Esophagus squamous epithelium (tissue), 5 donors: ENCODE data around the gene PARD3B. TPM values are rescaled to one million over a fixed set of nuclear protein-coding genes. Genes with fewer than 3 reads are reported as not detected.

Source experiments
- DNase-seq: peaks from one replicate; lab custom pipeline; 2025; lab: John Stamatoyannopoulos, UW
- H3K27ac ChIP-seq, 4 donors: fragments of 200-600 bp; sonication (generic); one replicate each; pipeline ENCODE4 v1.5.1; 2016 to 2019; ENCODE audit warnings: mild to moderate bottlenecking in 1 of 4
- H3K27me3 ChIP-seq, 4 donors: fragments of 200-600 bp; sonication (generic); 1 replicate in 3 of 4; 2 replicates in 1 of 4; pipeline versions ENCODE4 v1.5.1 to v1.6.0; 2017 to 2021; ENCODE audit warnings: antibody characterized with exemption in 1 of 4
- H3K36me3 ChIP-seq, 3 donors: fragments of 200-600 bp; sonication (generic); one replicate each; pipeline ENCODE4 v1.5.1; 2016 to 2019
- H3K4me1 ChIP-seq, 3 donors: fragments of 200-600 bp; sonication (generic); one replicate each; pipeline ENCODE4 v1.5.1; 2017 to 2019
- H3K4me3 ChIP-seq, 4 donors: fragments of 200-600 bp; sonication (generic); 1 replicate in 3 of 4; 2 replicates in 1 of 4; pipeline ENCODE4 v1.5.1; 2016 to 2019; ENCODE audit warnings: mild to moderate bottlenecking in 2 of 4, moderate library complexity in 1 of 4
- H3K9me3 ChIP-seq, 3 donors: fragments of 200-600 bp; sonication (generic); one replicate each; pipeline ENCODE4 v1.5.1; 2016 to 2019
- POLR2A ChIP-seq, 4 donors: fragments of 450-650 bp; IDR thresholded peaks; one replicate each; pipeline ENCODE4 v1.6.1; 2017; ENCODE audit warnings: antibody characterized with exemption in 4 of 4, mild to moderate bottlenecking in 4 of 4, moderate library complexity in 3 of 4
- WGBS, 2 donors: methylation state at CpG; one replicate each; pipeline ENCODE4 v1.1.5; 2018; 5-methylcytosine and 5-hydroxymethylcytosine counted together
- intact Hi-C: fragments of 100-400 bp; cut with DNase I; formaldehyde crosslinking; loops from one replicate; pipeline ENCODE4 v1.15.0; 2022
- total RNA-seq, 4 donors: library from RNA; depleted of rRNA; stranded (reverse); fragments of >200 nt; gene quantifications; one replicate each; pipeline ENCODE4 v1.1.0, GENCODE V29; 2016
- TF ChIP-seq, protein P1 (sequence below), 6 experiments: fragments of 450-650 bp in 4 of 6; fragments of 200-600 bp in 2 of 6; sonication (generic) in 2 of 6; IDR thresholded peaks; one replicate each; pipeline ENCODE4 v1.5.1; 2016 to 2019; ENCODE audit warnings: antibody characterized with exemption in 6 of 6, mild to moderate bottlenecking in 4 of 6, moderate library complexity in 4 of 6
- donor health status: DM: yes; HTN: yes; CAD: no.

Gene PARD3B
- total RNA-seq, 4 donors from 2014 or later: 2.4 to 15.8 (median 4.3) TPM

DNA sequence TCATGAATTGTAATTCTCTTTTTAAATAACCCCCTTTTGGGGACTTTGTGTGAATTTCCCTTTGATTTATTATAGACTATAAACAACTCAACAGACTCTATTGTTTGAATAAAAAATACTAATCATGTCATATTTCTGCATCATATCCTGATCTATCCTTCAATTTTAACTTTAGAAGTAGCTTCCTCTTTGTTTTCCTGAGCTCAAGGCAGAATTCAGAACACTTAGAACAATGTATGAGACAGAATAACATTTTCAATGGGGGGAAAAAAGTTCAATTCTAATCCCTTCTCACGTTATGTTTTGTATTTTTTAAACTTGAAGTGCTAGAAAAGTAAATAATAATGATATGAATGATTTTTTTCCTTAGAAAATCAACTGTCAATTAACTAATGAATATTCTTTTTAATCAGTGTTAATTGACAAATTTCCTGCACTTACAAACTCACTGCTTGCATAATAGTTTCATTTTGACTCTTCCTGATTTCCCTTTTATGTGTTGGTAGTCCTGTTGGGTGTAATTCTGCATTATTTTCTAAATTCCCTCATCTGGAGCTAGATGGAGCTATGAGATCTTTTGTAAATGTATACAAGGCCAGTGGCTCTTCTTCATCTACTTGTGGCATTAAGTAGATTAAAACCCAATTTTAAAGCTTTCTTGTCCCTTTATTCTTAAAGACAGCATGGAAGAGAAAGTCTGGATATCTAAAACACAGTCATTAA, 326.1 kb downstream of the PARD3B start:
- no peak for DNase-seq
- no peaks in the 10 kb centered on the region for H3K36me3 ChIP-seq
- H3K4me1 ChIP-seq: peaks cover 0 to 25% (median 19%) of the 10 kb centered on the region in 3 donors
- no peaks in the 10 kb centered on the region for H3K9me3 ChIP-seq
- no peak overlapping the region for H3K4me3 ChIP-seq
- WGBS, 2 donors: 56 to 58% methylated on average over 1 of the region's 1 CpG
- no peak for TF ChIP-seq POLR2A (IDR thresholded peaks at IDR 0.05)
- TF ChIP-seq, protein P1, sequence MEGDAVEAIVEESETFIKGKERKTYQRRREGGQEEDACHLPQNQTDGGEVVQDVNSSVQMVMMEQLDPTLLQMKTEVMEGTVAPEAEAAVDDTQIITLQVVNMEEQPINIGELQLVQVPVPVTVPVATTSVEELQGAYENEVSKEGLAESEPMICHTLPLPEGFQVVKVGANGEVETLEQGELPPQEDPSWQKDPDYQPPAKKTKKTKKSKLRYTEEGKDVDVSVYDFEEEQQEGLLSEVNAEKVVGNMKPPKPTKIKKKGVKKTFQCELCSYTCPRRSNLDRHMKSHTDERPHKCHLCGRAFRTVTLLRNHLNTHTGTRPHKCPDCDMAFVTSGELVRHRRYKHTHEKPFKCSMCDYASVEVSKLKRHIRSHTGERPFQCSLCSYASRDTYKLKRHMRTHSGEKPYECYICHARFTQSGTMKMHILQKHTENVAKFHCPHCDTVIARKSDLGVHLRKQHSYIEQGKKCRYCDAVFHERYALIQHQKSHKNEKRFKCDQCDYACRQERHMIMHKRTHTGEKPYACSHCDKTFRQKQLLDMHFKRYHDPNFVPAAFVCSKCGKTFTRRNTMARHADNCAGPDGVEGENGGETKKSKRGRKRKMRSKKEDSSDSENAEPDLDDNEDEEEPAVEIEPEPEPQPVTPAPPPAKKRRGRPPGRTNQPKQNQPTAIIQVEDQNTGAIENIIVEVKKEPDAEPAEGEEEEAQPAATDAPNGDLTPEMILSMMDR (IDR thresholded peaks at IDR 0.05): peak in 5 of 6 experiments; percentile 6 to 48 (median 29)
- H3K27me3 ChIP-seq: no peaks in the 10 kb centered on the region
- H3K27ac ChIP-seq: no peak overlapping the region
- intact Hi-C loops: loop anchor here (10.0 kb wide), 1 partner anchor 803 kb away; no protein-coding TSS in a partner anchor

DNA sequence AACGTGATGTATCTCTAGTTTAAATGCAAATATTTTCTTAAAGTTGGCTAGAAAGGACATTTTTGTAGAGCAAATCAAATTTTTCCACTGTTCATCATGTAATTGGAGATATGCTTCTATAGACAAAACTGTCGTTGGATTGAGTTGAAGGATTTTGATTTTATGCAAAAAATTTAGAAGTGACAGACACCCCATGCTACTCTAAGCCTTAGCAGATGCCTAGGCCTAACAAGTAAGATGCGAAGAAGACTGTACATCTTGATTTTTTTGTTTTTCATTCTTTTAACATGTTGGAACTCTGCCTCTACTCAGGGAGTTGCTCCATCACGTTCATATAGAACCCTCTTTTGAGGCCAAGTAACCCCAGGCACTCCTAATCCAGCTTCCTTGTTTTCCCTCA, 331.0 kb downstream of the PARD3B start:
- DNase-seq: no peak
- 70 to 73% methylated on average over 4 of the region's 4 CpGs for WGBS, 2 donors
- Histone ChIP-seq H3K4me1 (peaks cover 0 to 4% (median 3%) of the 10 kb centered on the region in 3 donors), H3K4me3 (no peak overlapping the region), H3K27ac (no peak overlapping the region), H3K9me3 (no peaks in the 10 kb centered on the region), H3K27me3 (no peaks in the 10 kb centered on the region), H3K36me3 (no peaks in the 10 kb centered on the region)
- intact Hi-C loops: loop anchor here (10.0 kb wide), 1 partner anchor 798 kb away; no protein-coding TSS in a partner anchor
- TF ChIP-seq, protein P1 (IDR thresholded peaks at IDR 0.05): no peak
- no peak for TF ChIP-seq POLR2A (IDR thresholded peaks at IDR 0.05)

DNA sequence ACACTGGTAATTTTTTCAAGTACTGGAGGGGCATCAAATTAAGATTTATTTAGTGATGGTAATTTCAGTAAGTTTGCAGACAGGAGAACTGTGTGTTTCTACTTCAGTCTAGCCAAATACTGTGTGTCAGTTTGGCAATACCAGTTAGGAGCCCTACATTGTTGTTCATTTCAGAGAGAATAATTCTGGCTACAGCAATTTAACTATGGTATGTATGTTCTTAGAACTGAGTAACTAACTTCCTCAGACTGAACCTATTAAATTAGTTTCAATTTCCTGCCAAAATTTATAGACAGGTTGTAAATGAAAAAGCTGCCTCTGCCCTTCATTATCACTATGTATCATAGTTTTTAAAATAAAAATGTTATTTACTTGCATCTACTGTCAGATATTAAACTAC, 332.4 kb downstream of the PARD3B start:
- Histone ChIP-seq H3K27ac (no peak overlapping the region), H3K9me3 (no peaks in the 10 kb centered on the region), H3K36me3 (no peaks in the 10 kb centered on the region), H3K4me3 (no peak overlapping the region), H3K27me3 (no peaks in the 10 kb centered on the region), H3K4me1 (no peaks in the 10 kb centered on the region)
- intact Hi-C loops: loop anchor here (10.0 kb wide), 1 partner anchor 797 kb away; no protein-coding TSS in a partner anchor
- no peak for DNase-seq
- TF ChIP-seq, protein P1 (IDR thresholded peaks at IDR 0.05): no peak
- TF ChIP-seq POLR2A (IDR thresholded peaks at IDR 0.05): no peak

DNA sequence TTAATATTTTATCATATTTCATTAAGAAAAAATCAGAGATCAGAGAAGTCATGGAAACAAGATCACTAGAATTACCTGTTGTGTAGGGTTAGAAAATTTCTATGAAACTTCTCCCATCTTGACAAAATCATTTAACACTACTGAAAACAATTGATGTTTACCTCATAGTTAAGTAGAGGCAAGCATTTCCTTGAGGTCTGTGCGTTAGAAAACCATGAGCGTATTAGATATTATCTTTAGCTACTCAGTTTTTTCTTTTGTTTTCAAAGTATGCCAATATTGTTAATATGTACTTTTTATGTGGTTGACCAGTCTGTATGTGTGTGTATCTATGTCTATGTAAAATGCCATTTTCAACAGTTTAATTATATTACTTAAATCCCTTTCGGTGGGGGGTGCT, 335.7 kb downstream of the PARD3B start:
- H3K27me3 ChIP-seq: no peaks in the 10 kb centered on the region
- H3K36me3 ChIP-seq: no peaks in the 10 kb centered on the region
- WGBS, 2 donors: 88 to 92% methylated on average over 3 of the region's 3 CpGs
- TF ChIP-seq POLR2A (IDR thresholded peaks at IDR 0.05): no peak
- TF ChIP-seq, protein P1 (IDR thresholded peaks at IDR 0.05): no peak
- intact Hi-C loops: no loop called here
- H3K27ac ChIP-seq: no peak overlapping the region
- H3K9me3 ChIP-seq: no peaks in the 10 kb centered on the region
- H3K4me3 ChIP-seq: no peak overlapping the region
- H3K4me1 ChIP-seq: no peaks in the 10 kb centered on the region
- DNase-seq: no peak

DNA sequence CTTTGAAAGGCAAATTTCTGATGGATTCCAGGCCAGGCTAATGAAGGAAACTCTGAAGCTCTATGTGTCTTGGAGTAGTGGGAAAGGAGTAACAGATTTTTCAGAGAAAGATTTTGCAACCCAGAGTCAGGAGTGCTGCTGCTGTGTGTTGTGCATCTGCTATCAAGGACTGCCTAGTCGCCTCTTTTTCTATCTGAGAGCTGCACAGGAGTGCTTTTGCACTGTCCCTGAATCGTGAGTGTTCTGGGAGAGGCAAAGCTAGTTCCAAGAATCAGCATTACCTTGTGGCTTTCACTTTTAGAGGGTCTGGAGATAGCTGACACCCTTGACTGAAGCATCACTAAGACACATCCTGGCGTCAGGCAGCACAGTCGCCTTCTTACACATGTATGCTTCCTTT, 336.4 kb downstream of the PARD3B start:
- Histone ChIP-seq H3K27ac (no peak overlapping the region), H3K9me3 (no peaks in the 10 kb centered on the region), H3K4me3 (no peak overlapping the region), H3K4me1 (no peaks in the 10 kb centered on the region), H3K36me3 (no peaks in the 10 kb centered on the region), H3K27me3 (no peaks in the 10 kb centered on the region)
- no peak for TF ChIP-seq POLR2A (IDR thresholded peaks at IDR 0.05)
- TF ChIP-seq, protein P1 (IDR thresholded peaks at IDR 0.05): no peak
- intact Hi-C loops: no loop called here
- no peak for DNase-seq
- 69 to 78% methylated on average over 4 of the region's 4 CpGs for WGBS, 2 donors
